ENCODE measurements around the gene HSPA12B. TPM values are rescaled to one million over a fixed set of nuclear protein-coding genes. Genes with fewer than 3 reads are reported as not detected.

The HSPA12B gene
- total RNA-seq, 2 donors from 2014 or later, result 1.1 to 1.4 TPM

GRCh38 chr20:3721912-3722311, 10.6 kb upstream of the HSPA12B start:
- 91% methylated on average over 2 of the region's 4 CpGs; no CpG with 5 or more reads in 1 of the 2 experiments for WGBS, 2 experiments (ENCODE audit: insufficient coverage in 1 of 2, insufficient read length in 1 of 2)
- Histone ChIP-seq H3K4me3 (ENCODE audit: low read length) (no peak overlapping the region), H3K27ac (ENCODE audit: low read depth, low read length) (no peak overlapping the region), H3K4me1 (ENCODE audit: control insufficient read depth, insufficient read depth, low read length) (no peaks in the 10 kb centered on the region), H3K9ac (ENCODE audit: extremely low read depth, low read length, poor library complexity, severe bottlenecking) (no peak overlapping the region), H3K36me3 (ENCODE audit: control insufficient read depth, insufficient read depth, low read length) (no peaks in the 10 kb centered on the region), H3K9me3 (ENCODE audit: control insufficient read depth, low read length) (no peaks in the 10 kb centered on the region), H3K27me3 (ENCODE audit: control insufficient read depth, insufficient read depth, low read length, poor library complexity, severe bottlenecking) (peaks cover 26% of the 10 kb centered on the region)
- Mint-ChIP-seq H3K27ac (no peak overlapping the region), H3K27me3 (ENCODE audit: insufficient read depth) (peaks cover 33% of the 10 kb centered on the region), H3K4me3 (no peak overlapping the region), H3K4me1 (no peaks in the 10 kb centered on the region), H3K9me3 (no peaks in the 10 kb centered on the region), H3K36me3 (ENCODE audit: low read depth) (no peaks in the 10 kb centered on the region)
- TF ChIP-seq, protein P1, sequence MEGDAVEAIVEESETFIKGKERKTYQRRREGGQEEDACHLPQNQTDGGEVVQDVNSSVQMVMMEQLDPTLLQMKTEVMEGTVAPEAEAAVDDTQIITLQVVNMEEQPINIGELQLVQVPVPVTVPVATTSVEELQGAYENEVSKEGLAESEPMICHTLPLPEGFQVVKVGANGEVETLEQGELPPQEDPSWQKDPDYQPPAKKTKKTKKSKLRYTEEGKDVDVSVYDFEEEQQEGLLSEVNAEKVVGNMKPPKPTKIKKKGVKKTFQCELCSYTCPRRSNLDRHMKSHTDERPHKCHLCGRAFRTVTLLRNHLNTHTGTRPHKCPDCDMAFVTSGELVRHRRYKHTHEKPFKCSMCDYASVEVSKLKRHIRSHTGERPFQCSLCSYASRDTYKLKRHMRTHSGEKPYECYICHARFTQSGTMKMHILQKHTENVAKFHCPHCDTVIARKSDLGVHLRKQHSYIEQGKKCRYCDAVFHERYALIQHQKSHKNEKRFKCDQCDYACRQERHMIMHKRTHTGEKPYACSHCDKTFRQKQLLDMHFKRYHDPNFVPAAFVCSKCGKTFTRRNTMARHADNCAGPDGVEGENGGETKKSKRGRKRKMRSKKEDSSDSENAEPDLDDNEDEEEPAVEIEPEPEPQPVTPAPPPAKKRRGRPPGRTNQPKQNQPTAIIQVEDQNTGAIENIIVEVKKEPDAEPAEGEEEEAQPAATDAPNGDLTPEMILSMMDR (conservative IDR thresholded peaks at IDR 0.05), result no peak
- DNase-seq, result no peak

GRCh38 chr20:3723284-3723683, 9.2 kb upstream of the HSPA12B start:
- H3K9me3 ChIP-seq (ENCODE audit: control insufficient read depth, low read length), result no peaks in the 10 kb centered on the region
- no peak for DNase-seq
- Mint-ChIP-seq H3K36me3 (ENCODE audit: low read depth) (no peaks in the 10 kb centered on the region), H3K4me3 (no peak overlapping the region), H3K4me1 (no peaks in the 10 kb centered on the region), H3K9me3 (no peaks in the 10 kb centered on the region), H3K27me3 (ENCODE audit: insufficient read depth) (peaks cover 46% of the 10 kb centered on the region), H3K27ac (no peak overlapping the region)
- H3K9ac ChIP-seq (ENCODE audit: extremely low read depth, low read length, poor library complexity, severe bottlenecking), result no peak overlapping the region
- no peak overlapping the region for H3K4me3 ChIP-seq (ENCODE audit: low read length)
- peaks cover 40% of the 10 kb centered on the region for H3K27me3 ChIP-seq (ENCODE audit: control insufficient read depth, insufficient read depth, low read length, poor library complexity, severe bottlenecking)
- no peaks in the 10 kb centered on the region for H3K4me1 ChIP-seq (ENCODE audit: control insufficient read depth, insufficient read depth, low read length)
- no peaks in the 10 kb centered on the region for H3K36me3 ChIP-seq (ENCODE audit: control insufficient read depth, insufficient read depth, low read length)
- 95% methylated on average over 7 to 8 of the region's 8 CpGs for WGBS, 2 experiments (ENCODE audit: insufficient coverage in 1 of 2, insufficient read length in 1 of 2)
- TF ChIP-seq, protein P1 (conservative IDR thresholded peaks at IDR 0.05), result no peak
- H3K27ac ChIP-seq (ENCODE audit: low read depth, low read length), result no peak overlapping the region

DNA sequence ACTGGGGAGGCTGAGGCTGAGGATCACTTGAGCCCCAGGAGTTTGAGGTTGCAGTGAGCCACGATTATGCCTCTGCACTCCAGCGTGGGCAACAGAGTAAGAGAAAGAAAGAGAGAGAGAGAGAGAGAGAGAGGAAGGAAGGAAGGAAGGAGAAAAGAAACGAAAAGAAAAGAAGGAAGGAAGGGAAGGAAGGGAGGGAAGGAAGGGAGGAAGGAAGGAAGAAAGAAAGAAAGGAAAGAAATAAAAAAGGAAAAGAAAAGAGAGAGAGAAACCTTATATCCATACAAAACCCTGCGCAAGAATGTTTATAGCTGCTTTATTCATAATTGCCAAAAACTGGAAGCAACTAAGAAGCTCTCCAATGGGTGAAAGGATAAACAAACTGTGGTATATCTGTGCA, 8.1 kb upstream of the HSPA12B start:
- H3K27ac Mint-ChIP-seq, result no peak overlapping the region
- no peaks in the 10 kb centered on the region for H3K4me1 Mint-ChIP-seq
- no peak overlapping the region for H3K4me3 ChIP-seq (ENCODE audit: low read length)
- H3K9ac ChIP-seq (ENCODE audit: extremely low read depth, low read length, poor library complexity, severe bottlenecking), result no peak overlapping the region
- TF ChIP-seq, protein P1 (conservative IDR thresholded peaks at IDR 0.05), result no peak
- no peaks in the 10 kb centered on the region for H3K36me3 ChIP-seq (ENCODE audit: control insufficient read depth, insufficient read depth, low read length)
- H3K4me3 Mint-ChIP-seq, result no peak overlapping the region
- no peak for DNase-seq
- H3K36me3 Mint-ChIP-seq (ENCODE audit: low read depth), result no peaks in the 10 kb centered on the region
- 81 to 90% methylated on average over 2 to 4 of the region's 4 CpGs for WGBS, 2 experiments (ENCODE audit: insufficient coverage in 1 of 2, insufficient read length in 1 of 2)
- no peaks in the 10 kb centered on the region for H3K4me1 ChIP-seq (ENCODE audit: control insufficient read depth, insufficient read depth, low read length)
- H3K27me3 Mint-ChIP-seq (ENCODE audit: insufficient read depth), result peaks cover 52% of the 10 kb centered on the region
- no peaks in the 10 kb centered on the region for H3K9me3 Mint-ChIP-seq
- peaks cover 46% of the 10 kb centered on the region for H3K27me3 ChIP-seq (ENCODE audit: control insufficient read depth, insufficient read depth, low read length, poor library complexity, severe bottlenecking)
- H3K27ac ChIP-seq (ENCODE audit: low read depth, low read length), result no peak overlapping the region
- H3K9me3 ChIP-seq (ENCODE audit: control insufficient read depth, low read length), result no peaks in the 10 kb centered on the region

Data from endodermal cell (in vitro differentiated cells).